Activated CD8-positive, alpha-beta T cell treated with anti-CD3 and anti-CD28 coated beads, Interleukin-2, amount 10 ng/mL, durations not matched to agents 7 days and 5 days (primary cell): ENCODE results near the gene TRIM46. TPM values are rescaled to one million over a fixed set of nuclear protein-coding genes. Genes with fewer than 3 reads are reported as not detected.

Source experiments
- total RNA-seq, 2 experiments: library from RNA; stranded (reverse); gene quantifications; one replicate each; pipeline ENCODE4 v1.2.3, GENCODE V29; 2021

Gene TRIM46
- total RNA-seq, 2 experiments from 2014 or later: 14.6 TPM

Other genes starting within 250 kb of the TRIM46 start
- gene PMVK, start 237.1 kb upstream of the TRIM46 start, total RNA-seq: 10 to 100 TPM; 40.9 to 43.8 TPM
- gene PBXIP1, start 217.8 kb upstream of the TRIM46 start, total RNA-seq: 10 to 100 TPM; 44.5 to 48.2 TPM
- 10 to 100 TPM; 40.2 to 43.9 TPM for gene PYGO2, start 212.1 kb upstream of the TRIM46 start, total RNA-seq
- gene SHC1, start 203.1 kb upstream of the TRIM46 start, total RNA-seq: 10 to 100 TPM; 69.6 to 72.4 TPM
- 100 to 1,000 TPM; 151 to 153 TPM for gene CKS1B, start 199.2 kb upstream of the TRIM46 start, total RNA-seq
- 10 to 100 TPM; 39.8 to 45.2 TPM for gene FLAD1, start 190.5 kb upstream of the TRIM46 start, total RNA-seq
- 1 to 10 TPM in 1 of 2 experiments, under 1 TPM in 1; 0.91 to 1.1 TPM for gene LENEP, start 180.3 kb upstream of the TRIM46 start, total RNA-seq
- gene ZBTB7B, start 171.0 kb upstream of the TRIM46 start, total RNA-seq: 10 to 100 TPM; 35.5 to 42.5 TPM
- under 1 TPM; 0.24 to 0.37 TPM for gene DCST2, start 140.1 kb upstream of the TRIM46 start, total RNA-seq
- gene DCST1, start 140.0 kb upstream of the TRIM46 start, total RNA-seq: not detected
- gene ADAM15, start 122.5 kb upstream of the TRIM46 start, total RNA-seq: 10 to 100 TPM; 29.7 to 29.8 TPM
- 1 to 10 TPM; 7.8 to 9.7 TPM for gene EFNA4, start 110.1 kb upstream of the TRIM46 start, total RNA-seq
- gene EFNA3, start 95.0 kb upstream of the TRIM46 start, total RNA-seq: 1 to 10 TPM; 3.8 to 5.5 TPM
- not detected for gene EFNA1, start 46.0 kb upstream of the TRIM46 start, total RNA-seq
- 10 to 100 TPM; 37.5 to 38.9 TPM for gene SLC50A1, start 38.0 kb upstream of the TRIM46 start, total RNA-seq
- gene DPM3, start 33.3 kb upstream of the TRIM46 start, total RNA-seq: 10 to 100 TPM; 53.2 to 57.7 TPM
- 100 to 1,000 TPM; 170 to 190 TPM for gene KRTCAP2, start 545 bp upstream of the TRIM46 start, total RNA-seq
- 10 to 100 TPM; 13.4 to 15.0 TPM for gene THBS3, start 34.0 kb downstream of the TRIM46 start, total RNA-seq
- 10 to 100 TPM; 43.0 to 46.3 TPM for gene MTX1, start 34.8 kb downstream of the TRIM46 start, total RNA-seq
- 10 to 100 TPM; 29.3 to 29.7 TPM for gene ENTREP3, start 81.6 kb downstream of the TRIM46 start, total RNA-seq
- gene SCAMP3, start 88.5 kb downstream of the TRIM46 start, total RNA-seq: 10 to 100 TPM; 77.9 to 84.2 TPM
- 100 to 1,000 TPM; 101 to 104 TPM for gene CLK2, start 99.7 kb downstream of the TRIM46 start, total RNA-seq
- 1 to 10 TPM; 4.9 to 5.1 TPM for gene HCN3, start 103.6 kb downstream of the TRIM46 start, total RNA-seq
- not detected for gene PKLR, start 127.6 kb downstream of the TRIM46 start, total RNA-seq
- gene FDPS, start 135.0 kb downstream of the TRIM46 start, total RNA-seq: 100 to 1,000 TPM; 270 to 271 TPM
- 10 to 100 TPM; 33.7 to 35.1 TPM for gene RUSC1, start 147.0 kb downstream of the TRIM46 start, total RNA-seq